DND-41 (cell line): ENCODE data around the gene MEX3A.

ENCODE experiments used
- ATAC-seq: fragments of 200-7000 bp; cut with Tn5 transposase; 3 replicates; pipeline ENCODE4 v1.9.1; 2021; ENCODE audit warnings: low read depth; ENCODE audit not compliant: insufficient read depth
- DNase-seq: peaks from one replicate; pipeline ENCODE4 v3.0.0-alpha.2; 2020
- H2AFZ ChIP-seq: 2 replicates; pipeline ENCODE4 v1.6.0; 2012; ENCODE audit warnings: low read depth, low read length
- H3K27ac ChIP-seq: 2 replicates; pipeline ENCODE4 v1.5.1; 2012; ENCODE audit warnings: low read length, inconsistent platforms
- H3K27me3 ChIP-seq: fragments of 200-600 bp; sonication (generic); 2 replicates; pipeline ENCODE4 v1.6.0; 2012; ENCODE audit warnings: low read length, mild to moderate bottlenecking, inconsistent platforms; ENCODE audit not compliant: insufficient read depth, poor library complexity
- H3K36me3 ChIP-seq: 2 replicates; pipeline ENCODE4 v1.5.1; 2012; ENCODE audit warnings: low read length, inconsistent platforms; ENCODE audit not compliant: insufficient read depth
- H3K4me1 ChIP-seq: 2 replicates; pipeline ENCODE4 v1.5.1; 2012; ENCODE audit warnings: mild to moderate bottlenecking, low read length; ENCODE audit not compliant: insufficient read depth
- H3K4me2 ChIP-seq: 2 replicates; pipeline ENCODE4 v1.6.0; 2012; ENCODE audit warnings: mild to moderate bottlenecking, moderate library complexity, low read length, inconsistent platforms; ENCODE audit not compliant: insufficient read depth
- H3K4me3 ChIP-seq, 2 experiments: fragments of 200-600 bp in 1 of 2; shearing (Covaris generic) in 1 of 2; 2 replicates each; pipeline ENCODE4 v1.5.1; 2012 to 2016; ENCODE audit warnings: inconsistent platforms in 2 of 2, low read length in 2 of 2, mild to moderate bottlenecking in 2 of 2, low read depth in 1 of 2, moderate library complexity in 1 of 2
- H3K79me2 ChIP-seq: 2 replicates; pipeline ENCODE4 v1.6.0; 2012; ENCODE audit warnings: low read length, inconsistent platforms; ENCODE audit not compliant: insufficient read depth
- H3K9ac ChIP-seq: 2 replicates; pipeline ENCODE4 v1.6.0; 2012; ENCODE audit warnings: low read depth, mild to moderate bottlenecking, inconsistent platforms, low read length, moderate library complexity
- H3K9me3 ChIP-seq: 2 replicates; pipeline ENCODE4 v1.5.1; 2012; ENCODE audit warnings: low read length, moderate library complexity, mild to moderate bottlenecking, inconsistent platforms; ENCODE audit not compliant: insufficient read depth, severe bottlenecking
- H4K20me1 ChIP-seq: 2 replicates; pipeline ENCODE4 v1.6.0; 2012; ENCODE audit warnings: low read length; ENCODE audit not compliant: insufficient read depth
- EZH2 ChIP-seq: IDR thresholded peaks from 3 replicates; pipeline ENCODE4 v1.6.1; 2012; ENCODE audit warnings: borderline replicate concordance, low read depth, mild to moderate bottlenecking, moderate library complexity, low read length, inconsistent platforms; ENCODE audit not compliant: severe bottlenecking
- TF ChIP-seq, protein P1 (sequence below): IDR thresholded peaks from 2 replicates; pipeline ENCODE4 v1.5.1; 2012; ENCODE audit warnings: borderline replicate concordance, low read length, moderate library complexity, mild to moderate bottlenecking; ENCODE audit not compliant: poor library complexity, severe bottlenecking; ENCODE audit errors: extremely low read depth

MEX3A gene

DNA sequence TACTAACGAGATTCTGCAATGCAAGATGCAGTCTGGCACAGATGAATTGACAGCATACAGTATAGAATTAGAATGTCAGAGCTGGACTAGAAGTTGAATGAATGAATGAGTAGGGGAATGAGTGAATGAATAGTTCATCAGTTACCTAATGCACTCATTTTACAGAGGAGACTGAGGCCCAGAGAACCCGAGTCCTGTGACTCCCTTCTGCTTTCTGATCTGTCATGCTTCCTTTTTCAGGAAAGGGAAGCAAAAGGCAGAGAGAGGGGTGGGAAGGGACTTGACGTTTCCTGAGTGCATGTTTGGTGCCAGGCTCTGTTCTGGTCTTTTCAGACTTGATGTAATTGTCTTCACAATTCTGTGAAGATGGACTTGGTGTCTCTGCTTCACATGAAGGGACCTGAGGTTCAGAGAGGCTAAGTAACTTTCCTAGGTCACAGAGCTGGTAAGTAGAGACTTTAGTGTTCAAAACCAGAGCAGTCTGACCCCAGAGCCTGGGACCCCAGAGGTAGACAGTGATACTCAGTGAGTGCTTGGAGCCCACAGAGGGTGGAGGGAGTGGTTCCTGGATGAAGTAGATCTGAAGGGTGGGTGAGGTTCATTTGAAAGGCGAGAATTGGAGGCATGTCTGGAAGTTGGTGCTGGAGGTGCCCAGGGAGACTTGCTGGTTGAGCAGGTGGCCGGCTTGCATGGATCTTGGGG lies 8.0 kb upstream of the MEX3A start:
- no peak overlapping the region for H2AFZ ChIP-seq
- no peak overlapping the region for H3K27ac ChIP-seq
- ATAC-seq (peak; percentile 45; the same call in 2 of the 3 replicates), DNase-seq (no peak)
- no peak overlapping the region for H3K4me3 ChIP-seq
- no peaks in the 10 kb centered on the region for H3K4me1 ChIP-seq
- H3K4me2 ChIP-seq, result no peak overlapping the region
- H3K9ac ChIP-seq, result no peak overlapping the region
- no peak for TF ChIP-seq EZH2
- TF ChIP-seq, protein P1, sequence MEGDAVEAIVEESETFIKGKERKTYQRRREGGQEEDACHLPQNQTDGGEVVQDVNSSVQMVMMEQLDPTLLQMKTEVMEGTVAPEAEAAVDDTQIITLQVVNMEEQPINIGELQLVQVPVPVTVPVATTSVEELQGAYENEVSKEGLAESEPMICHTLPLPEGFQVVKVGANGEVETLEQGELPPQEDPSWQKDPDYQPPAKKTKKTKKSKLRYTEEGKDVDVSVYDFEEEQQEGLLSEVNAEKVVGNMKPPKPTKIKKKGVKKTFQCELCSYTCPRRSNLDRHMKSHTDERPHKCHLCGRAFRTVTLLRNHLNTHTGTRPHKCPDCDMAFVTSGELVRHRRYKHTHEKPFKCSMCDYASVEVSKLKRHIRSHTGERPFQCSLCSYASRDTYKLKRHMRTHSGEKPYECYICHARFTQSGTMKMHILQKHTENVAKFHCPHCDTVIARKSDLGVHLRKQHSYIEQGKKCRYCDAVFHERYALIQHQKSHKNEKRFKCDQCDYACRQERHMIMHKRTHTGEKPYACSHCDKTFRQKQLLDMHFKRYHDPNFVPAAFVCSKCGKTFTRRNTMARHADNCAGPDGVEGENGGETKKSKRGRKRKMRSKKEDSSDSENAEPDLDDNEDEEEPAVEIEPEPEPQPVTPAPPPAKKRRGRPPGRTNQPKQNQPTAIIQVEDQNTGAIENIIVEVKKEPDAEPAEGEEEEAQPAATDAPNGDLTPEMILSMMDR, result no peak
- H4K20me1 ChIP-seq, result no peaks in the 10 kb centered on the region
- no peaks in the 10 kb centered on the region for H3K79me2 ChIP-seq
- no peaks in the 10 kb centered on the region for H3K27me3 ChIP-seq
- no peaks in the 10 kb centered on the region for H3K36me3 ChIP-seq
- H3K9me3 ChIP-seq, result no peaks in the 10 kb centered on the region

DNA sequence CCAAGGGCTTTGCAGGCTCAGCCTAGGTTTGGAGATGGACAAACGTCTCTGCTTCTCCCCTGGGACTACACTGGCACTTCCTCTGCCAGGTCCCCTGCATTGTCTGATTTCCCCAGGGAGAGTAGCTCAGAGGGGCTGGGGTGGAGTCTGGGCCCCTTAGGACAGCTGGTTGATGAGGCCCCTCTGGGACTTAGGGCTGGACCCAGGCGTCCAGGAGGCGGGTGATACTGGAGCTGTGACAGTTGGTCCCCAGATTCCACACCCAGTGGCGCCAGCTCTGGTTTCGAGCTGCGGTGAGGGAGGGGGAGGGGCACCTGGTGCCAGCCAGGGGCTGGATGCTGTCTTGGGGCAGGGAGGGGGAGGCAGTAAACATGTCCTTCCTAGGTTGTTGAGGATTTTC lies 7.4 kb upstream of the MEX3A start:
- no peaks in the 10 kb centered on the region for H3K4me1 ChIP-seq
- no peak overlapping the region for H3K9ac ChIP-seq
- no peaks in the 10 kb centered on the region for H3K79me2 ChIP-seq
- no peak overlapping the region for H2AFZ ChIP-seq
- H3K4me3 ChIP-seq, result no peak overlapping the region
- no peaks in the 10 kb centered on the region for H3K36me3 ChIP-seq
- no peak for DNase-seq
- no peak overlapping the region for H3K4me2 ChIP-seq
- H3K9me3 ChIP-seq, result no peaks in the 10 kb centered on the region
- no peaks in the 10 kb centered on the region for H3K27me3 ChIP-seq
- no peaks in the 10 kb centered on the region for H4K20me1 ChIP-seq
- no peak for ATAC-seq
- no peak overlapping the region for H3K27ac ChIP-seq
- TF ChIP-seq, protein P1, result no peak
- TF ChIP-seq EZH2, result no peak

DNA sequence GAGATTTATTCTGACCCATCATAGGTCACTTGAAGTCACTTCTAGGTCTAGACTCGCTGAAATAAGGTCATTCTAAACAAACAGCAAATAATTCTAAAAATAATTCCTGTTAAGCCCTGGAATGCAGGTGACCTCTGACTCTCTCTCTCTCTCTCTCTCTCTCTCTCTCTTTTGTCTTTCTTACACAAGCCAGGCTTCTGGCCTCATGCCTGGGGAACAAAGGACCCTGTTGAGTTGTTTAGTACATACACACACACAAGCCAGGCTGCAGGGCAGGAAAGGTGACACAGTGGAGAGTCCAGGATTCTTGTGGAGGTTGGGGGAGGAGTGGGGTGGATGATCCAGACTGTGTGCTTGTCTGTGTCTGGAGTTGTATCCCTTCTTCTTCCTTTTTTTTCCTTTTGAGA lies 4.0 kb upstream of the MEX3A start:
- H2AFZ ChIP-seq, result no peak overlapping the region
- no peak overlapping the region for H3K4me2 ChIP-seq
- no peaks in the 10 kb centered on the region for H3K9me3 ChIP-seq
- H3K4me3 ChIP-seq, result no peak overlapping the region
- H3K36me3 ChIP-seq, result no peaks in the 10 kb centered on the region
- no peaks in the 10 kb centered on the region for H3K27me3 ChIP-seq
- no peak for ATAC-seq
- TF ChIP-seq EZH2, result no peak
- TF ChIP-seq, protein P1, result no peak
- H3K9ac ChIP-seq, result no peak overlapping the region
- no peak for DNase-seq
- H3K79me2 ChIP-seq, result peaks cover 5% of the 10 kb centered on the region
- H3K27ac ChIP-seq, result no peak overlapping the region
- peaks cover 14% of the 10 kb centered on the region for H3K4me1 ChIP-seq
- no peaks in the 10 kb centered on the region for H4K20me1 ChIP-seq
